Lower leg skin (tissue), 3 donors: ENCODE results near the gene DCUN1D4.

Experiments
- POLR2A ChIP-seq, 2 donors: fragments of 450-650 bp; IDR thresholded peaks; one replicate each; pipeline ENCODE4 v1.6.1; 2016 to 2017; ENCODE audit warnings: antibody characterized with exemption in 2 of 2, mild to moderate bottlenecking in 1 of 2, moderate library complexity in 1 of 2
- TF ChIP-seq, protein P1 (sequence below), 3 donors: fragments of 450-650 bp; IDR thresholded peaks; one replicate each; pipeline ENCODE4 v1.5.1; 2016; ENCODE audit warnings: antibody characterized with exemption in 3 of 3, mild to moderate bottlenecking in 3 of 3, moderate library complexity in 2 of 3

DNA sequence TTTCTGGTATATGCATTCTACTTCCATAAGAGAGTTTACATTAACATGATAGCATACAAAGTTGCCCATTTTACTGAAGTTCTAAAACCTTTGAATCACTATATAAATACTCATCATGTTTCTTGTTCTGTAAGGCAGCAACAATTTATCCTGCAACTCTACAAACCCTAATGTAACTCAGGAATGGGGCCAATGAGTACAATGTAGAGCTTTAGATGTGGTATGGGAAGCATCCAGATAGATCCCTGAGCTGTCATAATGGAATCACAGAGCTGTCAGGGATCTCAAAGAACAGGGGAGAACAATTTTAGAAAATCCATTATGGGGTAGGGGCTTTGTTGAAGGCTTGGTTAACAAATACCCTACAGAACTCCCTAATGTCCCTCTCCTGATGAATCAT lies 88.5 kb downstream of the DCUN1D4 start:
- TF ChIP-seq, protein P1, sequence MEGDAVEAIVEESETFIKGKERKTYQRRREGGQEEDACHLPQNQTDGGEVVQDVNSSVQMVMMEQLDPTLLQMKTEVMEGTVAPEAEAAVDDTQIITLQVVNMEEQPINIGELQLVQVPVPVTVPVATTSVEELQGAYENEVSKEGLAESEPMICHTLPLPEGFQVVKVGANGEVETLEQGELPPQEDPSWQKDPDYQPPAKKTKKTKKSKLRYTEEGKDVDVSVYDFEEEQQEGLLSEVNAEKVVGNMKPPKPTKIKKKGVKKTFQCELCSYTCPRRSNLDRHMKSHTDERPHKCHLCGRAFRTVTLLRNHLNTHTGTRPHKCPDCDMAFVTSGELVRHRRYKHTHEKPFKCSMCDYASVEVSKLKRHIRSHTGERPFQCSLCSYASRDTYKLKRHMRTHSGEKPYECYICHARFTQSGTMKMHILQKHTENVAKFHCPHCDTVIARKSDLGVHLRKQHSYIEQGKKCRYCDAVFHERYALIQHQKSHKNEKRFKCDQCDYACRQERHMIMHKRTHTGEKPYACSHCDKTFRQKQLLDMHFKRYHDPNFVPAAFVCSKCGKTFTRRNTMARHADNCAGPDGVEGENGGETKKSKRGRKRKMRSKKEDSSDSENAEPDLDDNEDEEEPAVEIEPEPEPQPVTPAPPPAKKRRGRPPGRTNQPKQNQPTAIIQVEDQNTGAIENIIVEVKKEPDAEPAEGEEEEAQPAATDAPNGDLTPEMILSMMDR (IDR thresholded peaks at IDR 0.05): no peak
- TF ChIP-seq POLR2A (IDR thresholded peaks at IDR 0.05): no peak
